ENCODE results near the gene HELZ2.

Gene HELZ2

GRCh38 chr20:63596423-63596822, 22.4 kb upstream of the HELZ2 start:
- TF ChIP-seq CTCF (IDR thresholded peaks at IDR 0.05; ENCODE audit: low read depth, low read length), result no peak
- H3K4me3 ChIP-seq (ENCODE audit: low read depth, low read length), result no peak overlapping the region

GRCh38 chr20:63595416-63596127, 21.5 kb upstream of the HELZ2 start:
- no peak overlapping the region for H3K4me3 ChIP-seq (ENCODE audit: low read depth, low read length)
- no peak for TF ChIP-seq CTCF (IDR thresholded peaks at IDR 0.05; ENCODE audit: low read depth, low read length)

GRCh38 chr20:63594043-63594561, 20.1 kb upstream of the HELZ2 start:
- no peak overlapping the region for H3K4me3 ChIP-seq (ENCODE audit: low read depth, low read length)
- no peak for TF ChIP-seq CTCF (IDR thresholded peaks at IDR 0.05; ENCODE audit: low read depth, low read length)

GRCh38 chr20:63592661-63593060, 18.6 kb upstream of the HELZ2 start:
- TF ChIP-seq CTCF (IDR thresholded peaks at IDR 0.05; ENCODE audit: low read depth, low read length), result no peak
- no peak overlapping the region for H3K4me3 ChIP-seq (ENCODE audit: low read depth, low read length)

GRCh38 chr20:63591786-63592355, 17.8 kb upstream of the HELZ2 start:
- TF ChIP-seq CTCF (IDR thresholded peaks at IDR 0.05; ENCODE audit: low read depth, low read length), result no peak
- H3K4me3 ChIP-seq (ENCODE audit: low read depth, low read length), result no peak overlapping the region

GRCh38 chr20:63591147-63591533, 17.1 kb upstream of the HELZ2 start:
- no peak for TF ChIP-seq CTCF (IDR thresholded peaks at IDR 0.05; ENCODE audit: low read depth, low read length)

More at GRCh38 chr20:63591147-63591533, 17.1 kb upstream of the HELZ2 start:
- no peak overlapping the region for H3K4me3 ChIP-seq (ENCODE audit: low read depth, low read length)
